Urothelium cell line (cell line): ENCODE data around the gene CCDC81.

Source experiments
- DNase-seq: peaks from one replicate; pipeline ENCODE4 v3.0.0; 2011; ENCODE audit warnings: low spot score, mixed read lengths
- FAIRE-seq: peaks from 2 replicates; lab custom pipeline; 2011; peaks lifted over from hg19 to GRCh38; lab: Jason Lieb, UNC

Gene CCDC81

GRCh38 chr11:86435711-86436110 lies 61.0 kb downstream of the CCDC81 start:
- FAIRE-seq (no peak), DNase-seq (no peak)

GRCh38 chr11:86438685-86439084 lies 64.0 kb downstream of the CCDC81 start:
- FAIRE-seq (no peak), DNase-seq (no peak)

- DNase-seq: no peak
- no peak for FAIRE-seq
Observed at GRCh38 chr11:86440305-86440716, 65.6 kb downstream of the CCDC81 start.

GRCh38 chr11:86440843-86441242 lies 66.2 kb downstream of the CCDC81 start:
- FAIRE-seq: no peak
- DNase-seq: no peak

GRCh38 chr11:86442420-86442819 lies 67.7 kb downstream of the CCDC81 start:
- DNase-seq (peak; percentile 39), FAIRE-seq (no peak)

- FAIRE-seq: no peak
- DNase-seq: no peak
Observed at GRCh38 chr11:86442827-86443226, 68.1 kb downstream of the CCDC81 start.

GRCh38 chr11:86443415-86443814 lies 68.7 kb downstream of the CCDC81 start:
- DNase-seq (no peak), FAIRE-seq (no peak)

GRCh38 chr11:86444981-86445380 lies 70.3 kb downstream of the CCDC81 start:
- DNase-seq (no peak), FAIRE-seq (no peak)

GRCh38 chr11:86446163-86446923 lies 71.7 kb downstream of the CCDC81 start:
- no peak for DNase-seq
- FAIRE-seq: no peak

- FAIRE-seq (no peak), DNase-seq (no peak)
Observed at GRCh38 chr11:86446924-86447285, 72.2 kb downstream of the CCDC81 start.

- no peak for DNase-seq
- no peak for FAIRE-seq
Observed at GRCh38 chr11:86447763-86448480, 73.2 kb downstream of the CCDC81 start.

GRCh38 chr11:86449993-86450629 lies 75.4 kb downstream of the CCDC81 start:
- FAIRE-seq (no peak), DNase-seq (no peak)

GRCh38 chr11:86453290-86454030 lies 78.8 kb downstream of the CCDC81 start:
- FAIRE-seq (no peak), DNase-seq (no peak)

- DNase-seq (peak; percentile 81), FAIRE-seq (no peak)
Observed at GRCh38 chr11:86456075-86456939, 81.6 kb downstream of the CCDC81 start.

- FAIRE-seq: no peak
- no peak for DNase-seq
Observed at GRCh38 chr11:86458294-86459001, 83.8 kb downstream of the CCDC81 start.

GRCh38 chr11:86459002-86459385 lies 84.3 kb downstream of the CCDC81 start:
- DNase-seq (no peak), FAIRE-seq (no peak)

- DNase-seq: peak; percentile 94
- FAIRE-seq: no peak
Observed at GRCh38 chr11:86459682-86460460, 85.2 kb downstream of the CCDC81 start.

GRCh38 chr11:86460461-86461385 lies 86.0 kb downstream of the CCDC81 start:
- DNase-seq: peak; percentile 40

More at GRCh38 chr11:86460461-86461385, 86.0 kb downstream of the CCDC81 start:
- no peak for FAIRE-seq
